ENCODE data around the gene CLRN3. TPM values are rescaled to one million over a fixed set of nuclear protein-coding genes. Genes with fewer than 3 reads are reported as not detected.

CLRN3 gene
- total RNA-seq, 2 experiments from 2014 or later = not detected

DNA sequence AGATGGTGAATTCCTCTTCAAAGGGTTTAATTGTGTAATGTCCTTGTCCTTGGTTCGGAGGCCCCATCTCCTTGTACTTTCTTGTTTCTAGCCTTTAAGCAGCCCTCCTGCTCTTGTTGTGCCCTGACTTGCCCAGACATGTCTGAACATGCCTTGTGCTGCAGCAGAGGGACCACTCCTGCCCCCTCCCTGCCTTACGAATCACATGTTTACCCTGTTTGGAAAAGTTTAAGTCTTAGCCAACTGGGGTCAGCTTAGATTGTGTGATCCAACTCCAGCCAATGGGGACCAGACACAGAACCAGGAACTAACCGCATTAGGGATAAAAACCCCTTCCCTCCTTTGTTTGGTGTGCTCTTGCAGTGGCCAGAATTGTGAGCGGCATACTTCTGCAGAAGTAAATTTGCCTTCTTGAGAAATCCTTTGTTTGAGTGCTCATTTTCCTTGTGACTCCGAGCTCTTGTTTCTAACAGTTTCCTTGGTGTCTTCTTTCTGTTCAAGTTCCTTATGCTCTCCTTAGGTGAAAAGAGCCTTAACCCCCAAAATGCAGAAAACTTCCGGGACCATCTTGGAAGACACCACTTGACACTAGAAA lies 29.4 kb downstream of the CLRN3 start:
- CTCF ChIA-PET = interaction anchor here (3.2 kb wide), 1 partner anchor 9 kb away, joined by 12 read pairs; no protein-coding TSS in a partner anchor
- DNase-seq = no peak
- intact Hi-C loops (cut with micrococcal nuclease) = no loop called here
- H3K27ac Mint-ChIP-seq = no peak overlapping the region
- peaks cover 5% of the 10 kb centered on the region for H3K9me3 Mint-ChIP-seq
- POLR2A ChIA-PET = no interaction called here
- no peak overlapping the region for H3K4me3 Mint-ChIP-seq
- H3K27me3 Mint-ChIP-seq = peaks cover 4% of the 10 kb centered on the region
- no peaks in the 10 kb centered on the region for H3K36me3 Mint-ChIP-seq
- H3K4me1 Mint-ChIP-seq (ENCODE audit: low read depth) = no peaks in the 10 kb centered on the region

DNA sequence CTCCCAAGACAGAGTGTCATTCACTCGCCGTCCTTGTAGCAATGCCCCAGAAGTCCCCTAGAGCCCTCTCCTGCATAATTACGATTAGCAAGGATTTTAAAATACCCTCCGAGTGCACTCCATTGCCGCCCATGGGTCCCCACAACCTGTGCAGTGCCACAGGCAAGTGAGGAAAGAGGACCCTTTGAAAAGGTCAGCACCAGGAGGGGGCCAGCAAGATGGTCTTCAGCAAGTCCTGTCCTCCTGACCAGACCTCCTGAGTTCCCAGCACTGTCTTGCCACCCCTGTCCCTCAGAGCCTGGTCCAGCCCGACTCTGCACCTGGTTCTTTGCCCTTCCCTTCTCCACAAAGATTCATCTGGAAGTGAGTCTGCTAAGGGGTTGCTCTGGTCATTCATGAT lies 32.1 kb downstream of the CLRN3 start:
- peaks cover 2% of the 10 kb centered on the region for H3K27me3 Mint-ChIP-seq
- H3K27ac Mint-ChIP-seq = no peak overlapping the region
- POLR2A ChIA-PET = no interaction called here
- H3K9me3 Mint-ChIP-seq = peaks cover 5% of the 10 kb centered on the region
- H3K4me1 Mint-ChIP-seq (ENCODE audit: low read depth) = no peaks in the 10 kb centered on the region
- H3K4me3 Mint-ChIP-seq = no peak overlapping the region
- intact Hi-C loops (cut with micrococcal nuclease) = no loop called here
- CTCF ChIA-PET = no interaction called here
- no peaks in the 10 kb centered on the region for H3K36me3 Mint-ChIP-seq
- no peak for DNase-seq

DNA sequence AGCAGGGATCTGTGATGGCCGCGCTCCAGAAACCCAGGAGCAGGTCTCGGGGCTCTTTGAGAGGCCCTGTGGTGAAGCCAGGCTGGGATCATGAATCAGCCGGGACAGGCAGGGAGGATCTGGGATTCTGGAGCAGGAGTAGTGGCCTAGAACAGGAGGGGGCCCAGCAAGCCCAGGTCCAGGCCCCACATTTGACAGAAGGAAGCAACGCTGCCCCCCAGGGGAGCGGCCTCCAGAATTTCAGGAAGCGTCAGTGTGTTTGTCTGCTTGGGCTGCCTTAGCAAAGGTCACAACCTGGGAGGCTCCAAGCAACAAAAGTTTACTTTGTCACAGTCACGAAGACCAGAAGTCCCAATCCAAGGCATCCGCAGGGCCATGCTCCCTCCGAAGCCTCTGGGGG lies 36.8 kb downstream of the CLRN3 start:
- CTCF ChIA-PET = no interaction called here
- no peaks in the 10 kb centered on the region for H3K9me3 Mint-ChIP-seq
- no peak overlapping the region for H3K27ac Mint-ChIP-seq
- no peak overlapping the region for H3K4me3 Mint-ChIP-seq
- H3K27me3 Mint-ChIP-seq = peaks cover 2% of the 10 kb centered on the region
- no peaks in the 10 kb centered on the region for H3K36me3 Mint-ChIP-seq
- intact Hi-C loops (cut with micrococcal nuclease) = no loop called here
- DNase-seq = no peak
- H3K4me1 Mint-ChIP-seq (ENCODE audit: low read depth) = no peaks in the 10 kb centered on the region
- POLR2A ChIA-PET = no interaction called here

DNA sequence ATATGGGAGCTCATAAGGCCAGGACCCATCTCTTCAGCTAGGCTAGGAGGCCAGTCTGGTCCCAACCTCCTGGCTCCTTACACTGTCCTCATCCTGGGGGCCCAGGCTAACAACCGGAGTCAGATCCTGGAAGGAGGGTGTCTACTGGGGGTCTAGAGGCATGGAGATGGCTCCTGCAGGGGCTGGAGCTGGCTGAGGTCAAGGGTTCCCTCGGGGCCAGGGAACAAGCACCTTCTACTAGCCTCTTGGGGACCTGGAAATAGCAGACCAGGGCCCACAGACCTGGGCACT lies 37.2 kb downstream of the CLRN3 start:
- CTCF ChIA-PET = interaction anchor here (2.7 to 3.0 kb wide), 2 partner anchors 140 to 291 kb away, joined by 15 to 17 read pairs; no protein-coding TSS in a partner anchor
- intact Hi-C loops (cut with micrococcal nuclease) = no loop called here
- Mint-ChIP-seq H3K27me3 (peaks cover 2% of the 10 kb centered on the region), H3K9me3 (no peaks in the 10 kb centered on the region), H3K4me3 (no peak overlapping the region), H3K4me1 (ENCODE audit: low read depth) (no peaks in the 10 kb centered on the region), H3K27ac (no peak overlapping the region), H3K36me3 (no peaks in the 10 kb centered on the region)
- POLR2A ChIA-PET = no interaction called here
- no peak for DNase-seq

DNA sequence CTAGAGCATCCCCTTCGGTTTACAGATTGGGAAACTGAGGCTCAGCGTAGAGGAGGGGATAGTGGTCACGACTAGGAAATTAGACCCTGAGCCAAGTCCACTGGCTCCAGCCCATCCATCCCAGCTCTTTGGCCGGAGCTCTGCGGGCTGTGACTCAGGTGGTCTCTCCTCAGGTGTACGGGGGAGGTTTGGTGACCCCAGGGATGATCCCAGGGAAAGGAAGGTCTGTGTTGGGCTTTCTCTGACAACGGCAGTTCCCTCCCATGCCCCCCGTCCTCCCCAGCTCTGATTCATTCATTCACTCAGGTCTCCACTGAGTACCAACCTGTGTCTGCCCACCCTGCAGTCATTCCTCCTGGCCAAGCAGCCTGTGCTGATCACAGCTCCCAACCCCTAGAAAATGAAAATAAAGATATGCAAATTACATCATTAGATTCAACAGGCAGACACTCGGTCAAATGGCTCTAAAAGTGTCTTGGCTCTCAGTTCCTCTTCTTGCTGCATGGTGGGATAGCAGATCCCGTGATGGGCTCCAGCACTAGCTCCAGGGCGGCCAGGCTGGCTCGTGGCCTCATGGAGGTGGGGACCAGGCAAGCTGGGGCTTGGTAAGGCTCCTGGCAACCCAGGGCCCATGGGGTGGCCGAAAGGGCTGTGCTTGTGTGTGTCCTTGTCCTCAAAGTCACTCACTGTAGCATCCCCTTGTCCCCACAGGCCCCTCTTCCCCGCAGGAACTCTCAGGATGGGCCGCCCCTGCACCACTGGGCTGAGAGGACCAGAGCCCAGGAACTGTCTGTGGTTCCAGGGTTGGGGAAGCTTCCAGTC lies 37.8 kb downstream of the CLRN3 start:
- Mint-ChIP-seq H3K36me3 (no peaks in the 10 kb centered on the region), H3K4me3 (no peak overlapping the region), H3K27ac (no peak overlapping the region), H3K4me1 (ENCODE audit: low read depth) (no peaks in the 10 kb centered on the region), H3K27me3 (peaks cover 2% of the 10 kb centered on the region), H3K9me3 (no peaks in the 10 kb centered on the region)
- intact Hi-C loops (cut with micrococcal nuclease) = loop anchor here (5.0 kb wide), 3 partner anchors 138 to 1873 kb away; no protein-coding TSS in a partner anchor
- no peak for DNase-seq
- CTCF ChIA-PET = interaction anchor here (0.7 to 3.0 kb wide), 8 partner anchors 9 to 611 kb away, joined by 3 to 17 read pairs (median 6); no protein-coding TSS in a partner anchor
- POLR2A ChIA-PET = no interaction called here

DNA sequence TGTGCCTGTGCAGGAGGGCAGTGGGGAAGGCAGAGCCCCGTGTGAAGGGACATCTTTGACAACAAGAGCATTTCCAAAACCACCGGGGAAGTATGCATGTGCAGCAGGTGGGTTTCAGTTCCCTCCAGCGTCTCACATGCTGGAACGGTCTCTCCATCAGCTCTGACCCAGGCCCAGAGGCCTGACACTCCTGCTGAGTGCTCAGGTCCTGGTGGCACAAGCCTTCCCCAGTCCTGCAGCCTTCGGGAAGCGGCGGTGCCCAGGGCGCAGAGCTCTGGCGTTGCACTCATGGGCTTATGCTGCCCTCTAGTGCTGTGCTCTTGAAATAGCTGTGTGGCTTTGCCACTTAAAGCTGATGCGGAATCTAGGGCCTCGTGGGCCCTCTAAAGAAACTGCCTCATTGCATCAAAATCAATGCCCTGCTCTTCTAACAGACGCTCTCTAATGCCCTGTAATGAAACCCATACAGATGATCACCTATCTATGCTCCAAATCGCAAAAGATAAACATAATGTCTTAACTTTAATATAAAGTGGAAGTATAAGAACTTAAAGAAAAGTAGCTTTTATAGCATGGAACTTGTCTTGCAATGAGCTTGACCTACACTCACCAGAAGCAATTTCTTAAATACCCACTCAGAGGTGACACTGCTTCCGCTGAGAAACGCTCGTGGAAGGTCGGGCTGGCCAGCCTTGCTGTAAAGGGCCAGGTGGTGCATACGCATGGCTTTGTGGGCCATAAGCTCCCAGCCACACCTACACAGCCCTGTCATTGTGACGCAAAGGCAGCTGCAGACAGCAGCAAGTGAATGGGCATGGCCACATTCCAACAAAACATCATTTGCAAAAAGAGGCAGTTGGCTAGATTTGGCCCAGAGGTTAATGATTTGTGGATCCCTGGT lies 38.6 kb downstream of the CLRN3 start:
- no peaks in the 10 kb centered on the region for H3K36me3 Mint-ChIP-seq
- no peaks in the 10 kb centered on the region for H3K9me3 Mint-ChIP-seq
- DNase-seq = peak; percentile 47
- H3K4me1 Mint-ChIP-seq (ENCODE audit: low read depth) = no peaks in the 10 kb centered on the region
- peaks cover 2% of the 10 kb centered on the region for H3K27me3 Mint-ChIP-seq
- CTCF ChIA-PET = interaction anchor here (0.6 to 3.0 kb wide), 13 partner anchors 9 to 1920 kb away, joined by 3 to 17 read pairs (median 4); no protein-coding TSS in a partner anchor
- no peak overlapping the region for H3K4me3 Mint-ChIP-seq
- intact Hi-C loops (cut with micrococcal nuclease) = loop anchor here (5.0 kb wide), 3 partner anchors 137 to 1872 kb away; no protein-coding TSS in a partner anchor
- H3K27ac Mint-ChIP-seq = no peak overlapping the region
- POLR2A ChIA-PET = no interaction called here

DNA sequence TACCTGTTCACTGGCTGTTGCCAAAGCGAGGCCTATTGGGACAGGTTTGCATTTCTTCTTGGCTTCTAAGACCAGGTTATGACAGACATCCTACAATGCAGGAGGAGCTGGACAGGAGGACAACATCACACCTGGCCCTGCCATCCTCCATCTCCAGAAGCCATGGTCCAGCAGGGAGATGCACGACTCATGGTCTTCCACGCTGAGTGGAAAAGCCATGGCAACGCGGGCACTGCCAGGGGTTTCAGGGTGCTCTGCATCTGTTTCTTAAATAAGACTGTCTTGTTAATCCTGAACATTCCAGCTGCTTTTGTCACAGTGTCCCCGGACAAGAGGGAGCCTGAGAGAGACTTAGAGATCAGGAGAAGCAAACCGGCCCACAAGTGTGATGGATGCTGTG lies 40.3 kb downstream of the CLRN3 start:
- no peak overlapping the region for H3K27ac Mint-ChIP-seq
- intact Hi-C loops (cut with micrococcal nuclease) = loop anchor here (5.0 kb wide), 3 partner anchors 135 to 1870 kb away; no protein-coding TSS in a partner anchor
- H3K9me3 Mint-ChIP-seq = no peaks in the 10 kb centered on the region
- H3K36me3 Mint-ChIP-seq = no peaks in the 10 kb centered on the region
- POLR2A ChIA-PET = no interaction called here
- H3K4me1 Mint-ChIP-seq (ENCODE audit: low read depth) = no peaks in the 10 kb centered on the region
- H3K27me3 Mint-ChIP-seq = peaks cover 2% of the 10 kb centered on the region
- DNase-seq = no peak
- no peak overlapping the region for H3K4me3 Mint-ChIP-seq
- CTCF ChIA-PET = interaction anchor here (1.6 to 3.0 kb wide), 2 partner anchors 16 to 288 kb away, joined by 5 to 17 read pairs; no protein-coding TSS in a partner anchor

DNA sequence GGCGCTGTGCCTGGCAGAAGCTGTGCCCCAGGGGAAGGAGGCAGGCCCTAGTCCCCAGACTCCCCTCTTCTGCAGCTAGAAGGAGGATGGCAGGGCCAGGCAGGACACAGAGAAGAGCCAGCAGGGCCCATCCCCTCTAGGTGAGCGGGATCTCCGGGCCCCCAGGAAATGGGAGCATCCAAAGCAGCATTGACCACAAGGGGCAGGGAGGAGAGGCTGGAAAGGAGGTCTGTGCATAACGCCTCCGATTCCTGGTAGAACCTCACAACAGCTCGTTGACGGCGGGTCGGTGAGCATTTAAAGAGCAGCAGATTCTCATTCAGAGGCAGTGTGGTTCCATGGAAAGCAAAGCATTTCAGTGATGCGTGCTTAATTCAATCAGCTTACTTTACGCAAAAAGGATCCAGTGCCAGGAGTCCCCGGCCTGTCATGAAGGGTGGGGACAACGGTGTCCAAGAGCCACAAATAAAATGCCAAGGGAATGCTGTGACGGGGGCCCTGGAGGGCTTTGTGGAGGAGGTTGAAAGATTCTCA lies 41.0 kb downstream of the CLRN3 start:
- Mint-ChIP-seq H3K9me3 (no peaks in the 10 kb centered on the region), H3K4me3 (no peak overlapping the region), H3K27me3 (peaks cover 2% of the 10 kb centered on the region), H3K36me3 (no peaks in the 10 kb centered on the region), H3K4me1 (ENCODE audit: low read depth) (peaks cover 2% of the 10 kb centered on the region), H3K27ac (no peak overlapping the region)
- ChIA-PET POLR2A (no interaction called here), CTCF (interaction anchor here (1.4 kb wide), 1 partner anchor 95 kb away, joined by 3 read pairs; no protein-coding TSS in a partner anchor)
- no peak for DNase-seq
- intact Hi-C loops (cut with micrococcal nuclease) = loop anchor here (5.0 kb wide), 3 partner anchors 134 to 1869 kb away; no protein-coding TSS in a partner anchor

DNA sequence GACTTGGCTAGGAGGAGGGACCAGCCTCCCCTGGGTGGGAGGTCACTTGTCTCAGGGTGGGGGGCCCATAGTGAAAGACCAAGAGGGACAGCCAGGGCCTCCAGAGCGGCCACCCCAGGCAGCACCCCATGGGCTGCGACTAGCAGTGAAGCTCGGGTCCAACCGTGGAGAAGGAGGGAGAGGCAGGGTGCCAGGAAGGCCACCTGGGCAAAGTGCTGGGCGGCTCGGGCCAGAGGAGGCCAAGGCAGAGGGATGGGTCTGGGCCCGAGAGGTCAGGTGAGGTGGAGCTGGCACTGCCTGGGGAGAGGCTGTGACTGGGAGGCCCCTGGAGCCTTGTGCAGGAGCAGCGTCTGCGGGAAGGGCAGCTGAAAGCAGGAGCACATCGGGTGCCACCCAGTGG lies 41.8 kb downstream of the CLRN3 start:
- H3K4me1 Mint-ChIP-seq (ENCODE audit: low read depth) = peaks cover 6% of the 10 kb centered on the region
- peaks cover 2% of the 10 kb centered on the region for H3K27me3 Mint-ChIP-seq
- no peak overlapping the region for H3K27ac Mint-ChIP-seq
- ChIA-PET POLR2A (no interaction called here), CTCF (interaction anchor here (1.4 kb wide), 1 partner anchor 94 kb away, joined by 3 read pairs; no protein-coding TSS in a partner anchor)
- H3K9me3 Mint-ChIP-seq = no peaks in the 10 kb centered on the region
- H3K36me3 Mint-ChIP-seq = no peaks in the 10 kb centered on the region
- intact Hi-C loops (cut with micrococcal nuclease) = loop anchor here (5.0 kb wide), 3 partner anchors 134 to 1869 kb away; no protein-coding TSS in a partner anchor
- no peak overlapping the region for H3K4me3 Mint-ChIP-seq
- DNase-seq = no peak

DNA sequence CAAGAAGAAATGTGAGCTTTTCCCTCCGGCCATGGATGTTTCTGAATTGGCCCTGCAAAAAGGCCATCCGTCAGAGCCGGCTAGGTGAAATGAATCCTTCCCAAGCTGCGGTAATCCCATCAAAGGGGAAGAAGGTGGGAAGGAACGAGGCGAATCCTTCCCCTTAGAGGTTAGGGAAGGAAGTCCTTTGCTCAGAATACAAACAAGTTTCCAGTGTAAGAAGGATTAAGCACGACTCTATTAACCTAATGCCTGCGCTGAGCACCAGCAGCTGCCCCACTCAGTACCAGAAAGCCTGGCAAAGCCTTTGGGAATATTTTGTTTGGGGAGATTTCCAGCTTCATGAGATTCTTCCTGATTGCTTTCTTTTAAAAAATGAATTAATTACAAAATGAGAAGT lies 42.8 kb downstream of the CLRN3 start:
- DNase-seq = no peak
- Mint-ChIP-seq H3K4me1 (ENCODE audit: low read depth) (peaks cover 6% of the 10 kb centered on the region), H3K9me3 (no peaks in the 10 kb centered on the region), H3K36me3 (no peaks in the 10 kb centered on the region), H3K4me3 (no peak overlapping the region), H3K27me3 (peaks cover 2% of the 10 kb centered on the region), H3K27ac (no peak overlapping the region)
- CTCF ChIA-PET = interaction anchor here (0.6 kb wide), 1 partner anchor 21 kb away, joined by 3 read pairs; no protein-coding TSS in a partner anchor
- POLR2A ChIA-PET = no interaction called here
- intact Hi-C loops (cut with micrococcal nuclease) = loop anchor here (5.0 kb wide), 3 partner anchors 133 to 1868 kb away; no protein-coding TSS in a partner anchor

DNA sequence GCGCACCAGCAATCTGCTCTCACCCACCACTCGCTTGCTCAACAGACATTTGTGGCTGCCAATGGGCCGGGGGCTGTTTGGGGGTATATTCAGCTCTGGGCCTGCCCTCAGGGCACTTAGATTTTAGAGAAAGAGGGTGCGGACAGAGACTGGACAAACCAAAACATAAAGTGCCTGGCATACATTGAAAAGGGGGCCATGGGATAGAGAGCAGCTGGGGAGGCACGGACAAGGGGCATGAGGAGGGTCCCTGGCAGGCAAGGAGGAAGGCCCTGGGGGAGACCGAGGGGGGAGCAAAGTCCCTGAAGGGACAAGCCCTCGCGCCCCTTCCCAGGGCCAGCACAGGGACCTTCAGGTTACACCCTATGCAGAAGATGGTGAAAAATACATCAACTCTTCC lies 43.5 kb downstream of the CLRN3 start:
- Mint-ChIP-seq H3K27me3 (peaks cover 2% of the 10 kb centered on the region), H3K27ac (no peak overlapping the region), H3K4me3 (no peak overlapping the region), H3K4me1 (ENCODE audit: low read depth) (peaks cover 6% of the 10 kb centered on the region), H3K9me3 (no peaks in the 10 kb centered on the region), H3K36me3 (no peaks in the 10 kb centered on the region)
- POLR2A ChIA-PET = no interaction called here
- DNase-seq = no peak
- intact Hi-C loops (cut with micrococcal nuclease) = no loop called here
- CTCF ChIA-PET = no interaction called here

Data from activated CD4-positive, alpha-beta memory T cell treated with anti-CD3 and anti-CD28 coated beads for 36 hours (primary cell).